ENCODE data around the gene PTGIS.

PTGIS gene

DNA sequence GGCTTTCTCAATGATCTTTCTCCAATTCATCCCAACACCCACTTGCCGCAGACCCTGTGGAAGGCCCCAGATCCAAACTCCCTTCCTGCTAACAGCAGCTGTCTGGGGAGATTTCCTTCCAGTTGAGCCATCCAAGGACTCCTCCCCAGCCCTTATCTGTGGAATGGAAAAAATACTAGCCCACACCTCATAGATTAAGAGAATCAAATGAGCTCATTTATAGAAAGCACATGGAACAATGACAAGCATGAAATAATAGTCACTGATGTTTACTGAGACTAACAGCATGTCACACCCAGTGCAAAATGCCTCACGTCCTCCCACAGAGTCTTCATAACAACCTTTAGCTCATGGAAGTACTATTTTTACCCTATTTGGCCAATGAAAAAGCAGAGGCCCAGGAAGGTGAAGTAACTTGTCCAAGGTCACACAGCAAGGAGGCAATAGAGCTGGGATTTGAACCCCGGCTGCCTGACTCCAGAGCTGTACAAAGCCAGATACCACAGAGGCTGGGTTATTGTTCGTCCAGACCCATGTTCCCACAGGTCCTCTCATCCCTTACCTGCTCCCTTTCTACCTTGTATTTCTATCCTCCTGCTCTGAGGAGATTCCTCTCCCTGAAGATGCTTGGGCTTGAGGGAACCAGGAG is 23.4 kb upstream of the PTGIS start:
- CTCF ChIA-PET, result interaction anchor here (1.2 to 2.1 kb wide), 2 partner anchors 18 to 49 kb away, joined by 4 to 9 read pairs; no protein-coding TSS in a partner anchor
- H3K4me1 Mint-ChIP-seq, result peaks cover 74% of the 10 kb centered on the region
- DNase-seq, result peak; percentile 26
- peaks cover 47% of the 10 kb centered on the region for H3K36me3 Mint-ChIP-seq
- H3K27ac Mint-ChIP-seq, result peak overlapping the region; percentile 87
- H3K9me3 Mint-ChIP-seq, result peaks cover 20% of the 10 kb centered on the region
- peaks cover 27% of the 10 kb centered on the region for H3K27me3 Mint-ChIP-seq
- H3K4me3 Mint-ChIP-seq, result no peak overlapping the region

DNA sequence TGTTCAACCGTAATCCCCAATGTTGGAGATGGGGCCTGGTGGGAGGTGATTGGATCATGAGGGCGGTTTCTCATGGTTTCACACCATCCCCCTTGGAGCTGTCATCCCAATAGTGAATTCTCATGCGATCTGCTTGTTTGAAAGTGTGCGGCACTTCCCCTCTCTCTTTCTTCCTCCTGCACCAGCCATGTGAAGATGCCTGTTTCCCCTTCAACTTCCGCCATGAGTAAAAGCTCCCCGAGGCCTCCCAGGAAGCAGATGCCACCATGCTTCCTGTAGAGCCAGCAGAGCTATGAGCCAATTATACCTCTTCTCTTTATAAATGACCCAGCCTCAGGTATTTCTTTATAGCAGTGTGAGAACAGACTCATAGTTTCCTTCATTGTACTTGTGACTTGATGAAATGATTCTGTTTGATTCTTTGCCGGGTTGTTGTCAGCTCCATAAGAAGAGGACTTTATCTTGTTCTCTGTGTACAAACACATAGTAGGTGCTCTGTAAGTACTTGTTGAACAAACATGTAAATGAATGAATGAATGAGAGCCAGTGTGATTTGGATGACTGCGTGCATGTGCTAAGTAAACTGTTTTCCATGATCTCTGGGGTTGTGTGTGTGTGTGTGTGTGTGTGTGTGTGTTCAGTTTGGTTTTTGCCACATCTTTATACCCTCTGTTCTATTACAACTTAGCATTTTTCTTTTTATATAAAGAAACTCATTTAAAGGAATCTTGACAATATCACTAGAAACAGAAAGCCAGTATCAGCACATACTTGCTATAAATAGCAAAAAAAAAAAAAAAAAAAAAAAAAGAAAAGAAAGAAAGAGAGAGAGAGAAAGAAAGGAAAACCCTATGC is 22.5 kb upstream of the PTGIS start:
- H3K4me3 Mint-ChIP-seq, result no peak overlapping the region
- H3K27ac Mint-ChIP-seq, result peak overlapping the region; percentile 78
- peaks cover 18% of the 10 kb centered on the region for H3K9me3 Mint-ChIP-seq
- DNase-seq, result no peak
- peaks cover 37% of the 10 kb centered on the region for H3K27me3 Mint-ChIP-seq
- H3K4me1 Mint-ChIP-seq, result peaks cover 64% of the 10 kb centered on the region
- H3K36me3 Mint-ChIP-seq, result peaks cover 39% of the 10 kb centered on the region
- CTCF ChIA-PET, result interaction anchor here (1.2 to 2.1 kb wide), 5 partner anchors 9 to 48 kb away, joined by 3 to 9 read pairs (median 3); no protein-coding TSS in a partner anchor

DNA sequence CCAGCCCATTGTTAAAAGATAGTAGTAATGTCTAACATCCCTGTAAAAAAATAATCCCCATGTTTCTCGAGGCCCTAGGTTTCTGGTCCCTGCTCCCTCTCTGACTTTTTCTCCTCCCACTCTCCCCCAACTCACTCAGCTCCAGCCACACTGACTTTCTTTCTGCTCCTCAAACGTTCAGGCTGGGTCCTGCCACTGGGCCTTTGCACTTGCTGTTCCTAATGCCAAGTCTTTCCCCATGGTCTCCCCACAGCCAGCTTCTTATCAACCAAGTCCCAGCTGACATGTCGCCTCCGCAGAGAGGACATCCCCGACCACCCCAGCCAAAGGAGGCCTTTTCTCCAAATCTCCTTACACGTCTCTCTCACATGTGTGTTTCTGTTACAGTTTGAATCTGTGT is 21.8 kb upstream of the PTGIS start:
- Mint-ChIP-seq H3K4me3 (no peak overlapping the region), H3K9me3 (peaks cover 18% of the 10 kb centered on the region), H3K36me3 (peaks cover 32% of the 10 kb centered on the region), H3K4me1 (peaks cover 62% of the 10 kb centered on the region), H3K27ac (no peak overlapping the region), H3K27me3 (peaks cover 43% of the 10 kb centered on the region)
- no peak for DNase-seq
- CTCF ChIA-PET, result interaction anchor here (0.6 to 2.1 kb wide), 5 partner anchors 9 to 48 kb away, joined by 3 to 9 read pairs (median 3); no protein-coding TSS in a partner anchor

DNA sequence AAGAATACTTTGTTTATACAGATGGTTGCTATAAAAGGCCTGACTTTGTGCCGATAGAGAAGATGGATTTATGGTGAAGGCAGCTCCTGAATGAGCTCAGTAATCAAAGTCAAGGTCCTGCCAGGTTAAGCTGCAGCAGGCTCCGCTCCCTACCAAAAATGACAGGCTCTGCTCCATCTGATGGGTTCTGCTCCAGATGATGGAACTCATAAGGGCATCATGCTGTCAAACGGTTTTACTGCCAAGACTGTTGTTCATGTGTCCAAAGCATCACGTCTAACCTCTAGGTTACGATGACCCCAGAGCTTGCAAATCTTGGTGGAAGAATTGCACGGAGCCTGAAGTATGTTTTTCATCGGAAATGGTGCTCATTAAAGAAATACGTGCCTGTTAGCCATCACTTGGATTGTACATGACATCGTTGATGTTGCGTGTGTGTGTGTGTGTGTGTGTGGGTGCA is 19.2 kb upstream of the PTGIS start:
- Mint-ChIP-seq H3K4me3 (no peak overlapping the region), H3K9me3 (peaks cover 22% of the 10 kb centered on the region), H3K36me3 (peaks cover 30% of the 10 kb centered on the region), H3K27me3 (peaks cover 59% of the 10 kb centered on the region), H3K4me1 (peaks cover 39% of the 10 kb centered on the region), H3K27ac (no peak overlapping the region)
- CTCF ChIA-PET, result interaction anchor here (0.6 to 1.0 kb wide), 2 partner anchors 21 to 54 kb away, joined by 3 to 8 read pairs; no protein-coding TSS in a partner anchor
- no peak for DNase-seq

DNA sequence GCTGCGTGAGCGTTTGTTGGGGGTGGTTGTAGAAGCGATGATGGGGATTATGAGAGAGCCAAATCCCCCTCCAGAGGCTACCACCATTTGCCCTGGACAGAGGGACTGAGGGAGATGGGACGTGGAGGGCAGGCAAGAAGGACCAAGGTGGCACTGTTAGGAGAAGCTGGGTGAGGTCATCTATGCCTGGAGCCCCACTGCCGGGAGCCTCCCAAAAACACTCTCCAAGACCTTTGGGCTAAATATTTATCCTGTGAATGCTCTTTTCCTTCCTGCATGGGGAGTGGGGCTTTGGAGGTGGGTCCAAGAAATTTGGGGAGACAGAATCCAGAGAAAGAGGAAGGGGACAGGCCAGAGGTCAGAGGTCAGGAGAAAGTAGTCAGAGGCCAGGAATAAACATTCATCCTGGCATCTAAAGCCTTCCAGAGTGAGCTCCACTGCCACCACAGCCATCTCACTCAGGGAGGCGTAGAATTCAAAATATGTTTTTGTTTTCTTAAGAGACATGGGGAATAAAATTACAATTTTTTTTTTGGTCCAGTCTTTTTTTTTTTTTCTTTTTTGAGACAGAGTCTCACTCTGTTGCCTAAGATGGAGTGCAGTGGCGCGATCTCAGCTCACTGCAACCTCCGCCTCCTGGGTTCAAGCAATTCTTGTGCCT is 17.8 kb upstream of the PTGIS start:
- no peak for DNase-seq
- Mint-ChIP-seq H3K27ac (no peak overlapping the region), H3K9me3 (peaks cover 18% of the 10 kb centered on the region), H3K4me1 (peaks cover 32% of the 10 kb centered on the region), H3K27me3 (peaks cover 73% of the 10 kb centered on the region), H3K4me3 (no peak overlapping the region), H3K36me3 (peaks cover 21% of the 10 kb centered on the region)
- CTCF ChIA-PET, result interaction anchor here (2.8 kb wide), 1 partner anchor 23 kb away, joined by 12 read pairs; no protein-coding TSS in a partner anchor

DNA sequence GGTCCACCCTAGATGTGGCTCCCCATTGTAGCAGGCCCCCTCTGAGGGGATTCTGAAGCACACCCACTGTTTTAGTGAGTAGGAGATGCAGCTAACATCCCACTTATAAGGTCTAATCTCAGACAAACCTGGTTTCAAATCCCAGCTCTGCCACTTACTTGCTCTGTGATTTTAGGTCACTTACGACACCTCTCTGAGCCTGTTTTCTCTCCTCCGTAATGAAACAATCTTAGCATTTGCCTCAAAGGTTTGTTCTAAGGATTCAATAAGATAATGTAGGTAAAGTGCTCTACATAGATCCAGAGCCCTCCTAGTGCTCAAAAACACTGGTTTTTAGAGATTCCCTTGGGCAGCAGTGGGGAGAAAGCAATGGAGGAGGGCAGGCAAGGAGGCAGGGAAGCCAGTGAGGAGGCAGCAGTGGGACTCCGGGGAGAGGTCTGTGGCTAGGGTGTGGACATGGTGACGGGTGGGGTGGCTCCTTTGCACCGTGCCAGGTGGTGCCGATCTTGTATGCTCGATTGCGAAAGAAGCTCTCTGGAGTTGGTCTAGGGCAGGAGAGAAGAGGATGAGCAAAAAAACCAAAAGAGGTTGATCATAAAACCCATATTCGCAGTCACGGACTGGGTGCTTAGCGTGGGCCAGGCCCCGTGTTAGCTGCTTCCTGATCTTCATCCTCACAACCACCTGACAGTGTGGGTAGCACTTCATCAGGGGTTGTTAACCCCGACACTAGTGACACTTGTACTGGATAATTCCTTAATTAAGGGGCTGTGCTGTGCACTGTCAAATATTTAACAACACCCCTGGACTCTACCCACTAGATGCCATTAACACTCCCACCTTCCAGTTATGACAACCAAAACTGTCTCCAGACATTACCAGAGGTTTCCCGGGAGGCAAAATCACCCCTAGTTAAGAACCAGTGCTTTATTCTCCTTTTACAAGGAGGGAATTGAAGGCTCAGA is 16.8 kb upstream of the PTGIS start:
- H3K4me3 Mint-ChIP-seq, result no peak overlapping the region
- H3K27me3 Mint-ChIP-seq, result peaks cover 78% of the 10 kb centered on the region
- no peak overlapping the region for H3K27ac Mint-ChIP-seq
- H3K36me3 Mint-ChIP-seq, result peaks cover 11% of the 10 kb centered on the region
- peaks cover 9% of the 10 kb centered on the region for H3K9me3 Mint-ChIP-seq
- H3K4me1 Mint-ChIP-seq, result peaks cover 27% of the 10 kb centered on the region
- DNase-seq, result no peak
- CTCF ChIA-PET, result interaction anchor here (1.4 to 2.8 kb wide), 2 partner anchors 8 to 24 kb away, joined by 4 to 12 read pairs; no protein-coding TSS in a partner anchor

DNA sequence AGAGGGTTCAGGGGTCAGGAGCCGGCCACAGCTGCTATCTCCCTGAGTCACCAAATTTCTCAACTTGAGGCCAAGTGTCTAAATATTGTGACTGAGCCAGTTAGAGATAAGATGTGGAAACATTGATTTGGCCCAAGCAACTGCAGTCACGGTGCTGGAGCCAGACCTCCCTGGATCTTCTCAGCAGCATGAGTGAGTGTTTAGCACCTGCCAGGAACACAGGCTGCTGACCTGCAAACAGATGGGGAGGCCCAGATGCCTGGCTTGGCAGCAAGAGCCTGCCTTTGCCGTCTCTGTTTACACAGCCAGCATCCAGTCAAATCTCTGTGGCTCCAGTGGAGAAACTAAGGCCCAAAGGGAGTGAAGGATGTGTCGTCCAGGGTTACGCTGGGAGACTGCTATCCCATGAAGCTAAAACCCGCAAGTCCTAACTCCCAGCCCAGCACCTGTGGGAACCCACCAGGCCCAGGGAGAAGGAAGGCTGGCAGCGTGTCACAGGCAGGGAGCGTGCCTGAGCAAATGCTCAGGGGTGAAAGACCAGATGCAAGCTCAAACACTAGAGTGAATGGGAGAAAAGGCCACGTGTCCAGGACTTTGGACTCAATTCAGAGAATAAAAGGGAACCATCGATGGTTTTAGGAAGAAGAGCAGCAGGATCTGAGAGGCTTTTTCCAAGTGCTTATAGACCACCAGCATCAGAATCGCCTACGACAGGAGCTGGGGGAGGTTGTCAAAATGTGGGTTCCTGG is 15.9 kb upstream of the PTGIS start:
- CTCF ChIA-PET, result interaction anchor here (1.4 to 2.8 kb wide), 2 partner anchors 9 to 25 kb away, joined by 4 to 12 read pairs; no protein-coding TSS in a partner anchor
- Mint-ChIP-seq H3K9me3 (peaks cover 8% of the 10 kb centered on the region), H3K4me1 (peaks cover 26% of the 10 kb centered on the region), H3K36me3 (peaks cover 7% of the 10 kb centered on the region), H3K27ac (no peak overlapping the region), H3K27me3 (peaks cover 86% of the 10 kb centered on the region), H3K4me3 (no peak overlapping the region)
- no peak for DNase-seq

DNA sequence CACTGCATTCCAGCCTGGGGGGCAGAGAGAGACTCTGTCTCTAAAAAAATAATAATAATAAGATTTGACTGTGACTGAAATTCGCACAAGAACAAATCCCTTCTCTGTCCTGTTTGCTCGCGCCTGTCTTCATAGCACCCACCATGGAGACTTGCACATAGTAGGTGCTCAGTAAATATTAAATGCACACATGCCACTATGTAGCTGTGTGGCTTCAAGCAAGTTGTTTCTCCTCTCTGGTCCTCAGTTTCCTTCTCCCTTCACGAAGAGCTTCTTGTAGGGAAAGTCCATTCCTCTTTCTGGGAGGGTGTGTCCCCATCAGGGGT is 15.4 kb upstream of the PTGIS start:
- CTCF ChIA-PET, result interaction anchor here (1.4 to 2.8 kb wide), 2 partner anchors 10 to 25 kb away, joined by 4 to 12 read pairs; no protein-coding TSS in a partner anchor
- H3K27me3 Mint-ChIP-seq, result peaks cover 88% of the 10 kb centered on the region
- no peak overlapping the region for H3K4me3 Mint-ChIP-seq
- H3K4me1 Mint-ChIP-seq, result peaks cover 28% of the 10 kb centered on the region
- DNase-seq, result no peak
- no peak overlapping the region for H3K27ac Mint-ChIP-seq
- peaks cover 4% of the 10 kb centered on the region for H3K36me3 Mint-ChIP-seq
- H3K9me3 Mint-ChIP-seq, result peaks cover 8% of the 10 kb centered on the region

DNA sequence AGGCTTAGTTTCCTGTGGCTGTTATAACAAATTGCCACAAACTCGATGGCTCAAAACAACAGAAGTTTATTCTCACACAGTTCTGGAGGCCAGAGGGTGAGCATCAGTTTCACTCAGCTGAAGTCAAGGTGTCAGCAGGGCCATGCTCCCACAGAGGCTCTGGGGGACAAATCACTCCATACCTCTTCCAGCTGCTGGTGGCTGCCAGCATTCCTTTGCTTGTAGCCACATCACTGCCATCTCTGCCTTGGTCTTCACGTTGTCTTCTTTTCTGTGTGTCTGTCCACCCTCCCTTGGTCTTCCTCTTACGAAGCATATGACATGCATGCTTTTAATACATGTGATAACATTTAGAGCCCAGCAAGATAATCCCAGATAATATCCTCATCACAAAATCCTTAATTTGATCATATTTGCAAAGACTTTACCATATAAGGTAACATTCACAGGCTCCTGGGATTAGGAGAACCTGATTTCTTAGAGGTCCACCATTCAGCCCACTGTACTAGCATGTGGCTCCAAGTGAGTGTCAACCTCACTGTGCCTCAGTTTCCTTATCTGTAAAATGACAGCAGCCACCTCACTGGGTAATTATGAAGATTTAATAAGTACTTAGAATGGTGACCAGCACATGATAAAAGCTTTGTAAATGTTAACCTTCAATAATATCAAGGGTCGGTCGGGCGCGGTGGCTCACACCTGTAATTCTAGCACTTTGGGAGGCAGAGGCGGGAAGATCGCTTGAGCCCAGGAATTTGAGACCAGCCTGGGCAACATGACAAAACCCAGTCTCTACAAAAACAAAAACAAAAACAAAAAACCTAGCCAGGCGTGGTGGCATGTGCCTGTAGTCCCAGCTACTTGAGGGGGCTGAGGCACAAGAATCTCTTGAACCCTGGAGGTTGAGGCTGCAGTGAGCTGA is 14.7 kb upstream of the PTGIS start:
- Mint-ChIP-seq H3K36me3 (peaks cover 4% of the 10 kb centered on the region), H3K9me3 (peaks cover 8% of the 10 kb centered on the region), H3K4me1 (peaks cover 33% of the 10 kb centered on the region), H3K27ac (no peak overlapping the region), H3K27me3 (peaks cover 88% of the 10 kb centered on the region), H3K4me3 (no peak overlapping the region)
- CTCF ChIA-PET, result interaction anchor here (0.7 to 2.8 kb wide), 3 partner anchors 10 to 26 kb away, joined by 3 to 12 read pairs (median 4); no protein-coding TSS in a partner anchor
- no peak for DNase-seq

DNA sequence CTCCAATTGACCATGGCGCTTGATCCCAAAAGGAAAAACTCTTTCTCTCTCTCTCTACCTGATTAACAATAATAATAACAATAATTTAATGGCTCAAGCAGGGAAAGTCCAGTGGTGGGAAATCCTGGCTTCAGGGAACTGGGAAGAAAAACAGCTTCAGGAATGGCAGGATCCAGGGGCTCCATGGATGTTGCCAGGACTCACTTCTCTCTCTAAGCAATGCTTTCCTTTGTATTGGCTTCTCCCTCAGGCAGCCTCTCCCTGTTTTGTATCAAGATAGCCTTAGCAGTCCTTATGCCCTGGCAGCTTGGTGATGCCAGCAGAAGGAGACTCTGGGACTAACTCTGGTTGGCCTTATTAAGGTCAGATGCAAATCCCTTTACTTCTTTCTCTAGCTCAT is 13.5 kb upstream of the PTGIS start:
- Mint-ChIP-seq H3K36me3 (peaks cover 10% of the 10 kb centered on the region), H3K27me3 (peaks cover 86% of the 10 kb centered on the region), H3K9me3 (peaks cover 11% of the 10 kb centered on the region), H3K4me3 (no peak overlapping the region), H3K27ac (no peak overlapping the region), H3K4me1 (peaks cover 43% of the 10 kb centered on the region)
- CTCF ChIA-PET, result interaction anchor here (1.3 kb wide), 1 partner anchor 9 kb away, joined by 3 read pairs; no protein-coding TSS in a partner anchor
- no peak for DNase-seq

DNA sequence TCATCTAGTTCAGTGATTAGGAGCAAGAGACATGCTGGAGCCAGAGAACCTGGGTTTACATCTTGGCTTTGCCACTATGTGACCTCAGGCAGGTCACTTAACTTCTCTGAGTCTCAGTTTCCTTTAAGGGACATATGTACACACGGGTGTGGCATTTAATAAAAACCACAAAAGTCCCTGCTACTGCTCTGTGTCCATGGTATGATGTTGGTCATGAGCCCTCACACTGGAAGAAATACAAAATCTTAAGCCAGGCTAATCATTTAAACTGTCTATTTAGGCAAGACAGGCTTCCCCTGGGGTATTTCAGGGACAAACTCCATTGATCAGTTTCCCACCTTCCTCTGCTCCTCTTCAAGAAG is 12.9 kb upstream of the PTGIS start:
- Mint-ChIP-seq H3K36me3 (peaks cover 14% of the 10 kb centered on the region), H3K27ac (no peak overlapping the region), H3K9me3 (peaks cover 16% of the 10 kb centered on the region), H3K4me1 (peaks cover 47% of the 10 kb centered on the region), H3K4me3 (no peak overlapping the region), H3K27me3 (peaks cover 82% of the 10 kb centered on the region)
- no peak for DNase-seq
- CTCF ChIA-PET, result interaction anchor here (1.3 kb wide), 1 partner anchor 9 kb away, joined by 3 read pairs; no protein-coding TSS in a partner anchor

Measured in activated naive CD4-positive, alpha-beta T cell treated with anti-CD3 and anti-CD28 coated beads, Interleukin-2, amount 10 ng/mL, durations not matched to agents 7 days and 5 days (primary cell).